AG08396 (cell line): ENCODE measurements around the gene NOS3.

Source experiments
- DNase-seq: peaks from one replicate; pipeline ENCODE4 v3.0.0; 2012; ENCODE audit warnings: low spot score, mixed read lengths

Gene NOS3

DNA sequence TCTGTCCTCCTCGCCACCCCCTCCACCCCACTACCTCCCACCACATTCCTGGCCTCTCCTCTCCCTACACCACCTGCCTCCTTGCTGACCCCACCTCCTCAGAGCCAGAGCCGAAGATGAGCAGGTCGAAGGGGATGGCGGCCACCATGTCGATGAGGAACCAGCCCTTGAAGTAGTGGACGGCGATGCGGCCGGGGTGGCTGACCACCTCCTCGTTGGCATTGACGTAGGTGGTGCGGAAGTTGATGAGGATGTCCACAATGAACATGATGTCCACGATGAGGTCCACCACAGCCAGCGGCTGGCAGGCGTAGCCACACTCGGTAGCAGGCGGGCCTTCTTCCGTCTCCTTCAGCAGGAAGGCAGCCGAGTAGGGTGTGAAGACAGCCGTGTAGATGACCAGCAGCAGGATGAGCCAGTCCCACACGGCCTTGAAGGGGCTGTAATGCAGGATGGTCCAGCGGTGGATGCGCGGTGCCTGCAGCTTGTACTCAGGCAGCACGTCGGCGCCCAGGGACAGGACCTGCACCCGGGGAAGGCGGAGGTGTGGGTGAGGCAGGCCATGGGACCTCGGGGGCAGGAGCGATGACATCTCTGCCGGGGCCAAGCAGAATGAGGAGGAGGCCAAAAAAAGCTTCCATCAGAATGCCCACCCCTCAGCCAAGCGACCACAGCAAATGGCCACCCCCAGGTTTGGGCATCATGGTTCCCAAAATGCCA, 38.3 kb upstream of the NOS3 start:
- no peak for DNase-seq

DNA sequence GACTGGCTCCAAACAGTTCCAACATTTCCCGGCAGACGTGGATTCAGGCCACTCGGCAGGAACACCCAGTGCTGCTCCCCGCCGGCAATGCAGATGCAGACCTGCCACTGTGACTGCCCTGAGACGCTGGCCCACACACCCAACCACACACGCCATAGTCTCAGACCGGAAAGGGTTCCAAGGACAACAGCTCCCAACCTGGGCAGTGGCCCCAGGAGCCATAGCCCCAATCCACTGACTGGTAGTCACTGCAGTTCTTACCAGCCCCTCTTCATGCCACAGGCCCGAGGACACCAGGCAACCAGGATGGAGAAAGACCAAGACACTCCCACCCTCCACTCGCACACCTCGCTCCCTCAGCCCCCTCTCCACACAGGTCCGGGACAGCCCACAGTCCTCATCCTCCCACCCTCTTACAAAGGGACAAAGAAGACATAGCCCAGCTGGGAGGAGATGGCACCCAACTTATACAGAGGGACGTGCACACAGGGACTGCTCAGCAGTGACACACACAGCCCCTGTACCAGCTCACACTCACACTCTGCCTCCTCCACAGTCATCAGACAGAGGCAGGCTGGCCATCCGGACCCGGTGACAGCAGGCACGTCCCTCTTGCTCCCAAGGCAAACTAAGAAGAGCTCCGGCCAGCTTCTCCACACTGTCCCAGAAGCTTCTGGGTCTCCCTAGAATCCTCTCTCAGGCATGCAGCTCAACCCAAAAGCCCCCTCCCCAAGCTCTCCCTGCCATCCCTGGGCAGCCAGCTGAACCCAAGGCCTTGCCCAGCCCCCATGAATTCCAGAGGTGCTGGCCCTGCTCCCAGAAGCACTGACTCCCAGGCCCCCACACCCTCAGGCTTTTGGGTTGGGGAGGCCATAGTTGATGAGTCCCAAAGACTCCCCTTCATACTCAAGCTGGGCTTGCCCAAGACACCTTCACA, 37.5 kb upstream of the NOS3 start:
- no peak for DNase-seq

DNA sequence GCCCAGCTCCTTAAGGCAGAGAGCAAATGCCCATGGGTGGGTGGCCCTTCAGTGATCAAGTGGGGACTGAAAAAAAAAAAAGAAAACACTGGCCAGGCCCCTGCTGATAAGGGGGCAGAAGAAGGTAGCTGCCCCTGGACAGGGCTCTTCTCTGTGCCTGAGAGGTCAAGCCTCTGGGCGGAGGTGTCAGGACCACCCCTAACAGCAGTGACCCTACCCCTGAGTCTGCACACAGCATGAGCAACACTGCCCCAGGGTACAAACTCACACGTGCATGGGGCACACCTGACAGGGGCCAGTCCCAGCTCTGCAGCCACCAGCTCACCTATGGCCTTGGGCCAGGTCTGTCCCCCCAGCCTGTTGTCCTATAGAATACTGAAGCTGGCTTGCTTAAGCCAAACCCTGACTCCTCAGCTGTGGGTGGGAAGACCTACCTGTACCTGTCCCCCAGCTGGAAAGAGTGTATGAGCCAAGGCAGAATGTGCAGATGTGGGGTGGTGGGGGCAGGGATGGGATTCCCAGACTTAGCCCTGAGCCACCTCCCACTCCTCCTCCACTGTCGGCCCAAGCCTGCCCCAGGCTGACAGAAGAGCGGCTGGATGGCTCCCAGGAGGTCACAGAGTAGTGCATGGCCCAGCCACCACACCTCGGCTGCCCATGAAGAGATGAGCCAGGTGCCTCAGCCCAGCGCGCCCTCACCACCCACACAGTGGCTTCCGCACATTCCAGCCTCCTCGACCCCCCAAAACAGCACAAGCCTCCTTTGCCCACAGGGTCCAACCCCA, 36.4 kb upstream of the NOS3 start:
- DNase-seq: no peak

DNA sequence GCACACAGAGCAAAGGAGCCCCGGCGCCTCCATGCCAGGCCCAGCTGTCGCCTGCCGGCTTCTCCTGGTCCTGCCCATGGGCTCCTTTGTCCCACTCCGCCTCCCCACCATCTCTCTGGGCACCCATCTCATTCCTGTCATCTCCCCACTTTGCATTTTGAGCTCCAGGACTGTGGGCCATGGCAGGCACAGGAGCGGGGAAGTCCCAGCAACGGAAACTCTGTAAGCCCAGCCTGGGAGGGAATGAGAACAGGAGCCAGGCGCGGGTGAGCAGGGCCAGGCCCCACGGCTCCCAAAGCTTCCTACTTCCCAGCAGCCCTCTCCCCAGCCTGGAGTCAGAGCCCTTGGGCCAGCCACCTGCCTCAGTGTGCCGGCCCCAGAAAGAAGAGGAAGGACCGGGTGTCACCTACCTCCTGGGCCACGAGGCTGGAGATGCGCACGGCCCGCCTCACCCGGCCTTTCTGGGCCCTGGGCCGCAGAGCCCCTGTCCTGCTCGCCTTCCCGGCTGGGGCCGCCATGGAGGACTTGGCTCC, 35.8 kb upstream of the NOS3 start:
- no peak for DNase-seq

DNA sequence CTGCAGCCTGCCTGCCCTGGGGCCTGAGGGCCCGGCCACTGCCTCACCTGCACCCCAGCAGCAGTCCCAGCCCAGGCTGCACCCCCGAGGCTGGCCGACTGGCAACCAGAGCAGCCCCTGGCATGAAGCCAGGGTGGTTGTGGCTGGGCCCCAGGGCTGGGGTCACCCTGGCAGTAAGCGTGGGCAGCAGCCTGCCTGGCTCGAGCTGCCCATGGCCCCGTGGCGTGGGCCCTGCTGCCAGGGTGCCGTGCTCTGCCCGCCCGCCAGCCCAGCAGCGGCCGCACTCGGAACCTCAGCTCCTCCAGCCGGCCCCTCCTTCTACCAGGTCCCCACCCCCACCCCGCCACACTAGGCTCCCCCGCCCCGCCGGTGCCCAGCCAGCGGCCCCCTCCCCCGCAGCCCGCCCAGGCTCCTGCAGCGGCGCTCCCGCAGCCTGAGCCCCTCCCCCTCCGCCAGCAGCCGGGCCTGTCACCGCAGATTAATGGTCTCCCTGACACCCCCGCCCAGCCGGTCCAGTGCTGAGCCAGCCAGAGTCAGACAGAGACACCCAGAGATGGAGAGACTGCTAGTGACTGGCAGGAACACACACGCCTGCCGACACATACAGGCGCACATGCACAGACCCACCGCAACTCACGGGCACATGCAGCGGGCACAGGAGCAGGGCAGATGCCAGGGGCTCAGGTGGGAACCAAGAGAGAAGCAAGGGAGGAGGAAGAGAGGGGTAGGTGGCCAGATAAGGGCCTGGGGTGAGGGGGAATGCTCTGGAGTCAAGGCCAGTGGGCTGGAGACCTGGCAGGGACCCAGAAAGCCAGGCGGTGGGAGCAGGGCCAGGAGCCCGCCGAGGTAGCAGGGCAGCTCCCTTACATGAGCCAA, 35.1 kb upstream of the NOS3 start:
- peak; percentile 70 for DNase-seq

DNA sequence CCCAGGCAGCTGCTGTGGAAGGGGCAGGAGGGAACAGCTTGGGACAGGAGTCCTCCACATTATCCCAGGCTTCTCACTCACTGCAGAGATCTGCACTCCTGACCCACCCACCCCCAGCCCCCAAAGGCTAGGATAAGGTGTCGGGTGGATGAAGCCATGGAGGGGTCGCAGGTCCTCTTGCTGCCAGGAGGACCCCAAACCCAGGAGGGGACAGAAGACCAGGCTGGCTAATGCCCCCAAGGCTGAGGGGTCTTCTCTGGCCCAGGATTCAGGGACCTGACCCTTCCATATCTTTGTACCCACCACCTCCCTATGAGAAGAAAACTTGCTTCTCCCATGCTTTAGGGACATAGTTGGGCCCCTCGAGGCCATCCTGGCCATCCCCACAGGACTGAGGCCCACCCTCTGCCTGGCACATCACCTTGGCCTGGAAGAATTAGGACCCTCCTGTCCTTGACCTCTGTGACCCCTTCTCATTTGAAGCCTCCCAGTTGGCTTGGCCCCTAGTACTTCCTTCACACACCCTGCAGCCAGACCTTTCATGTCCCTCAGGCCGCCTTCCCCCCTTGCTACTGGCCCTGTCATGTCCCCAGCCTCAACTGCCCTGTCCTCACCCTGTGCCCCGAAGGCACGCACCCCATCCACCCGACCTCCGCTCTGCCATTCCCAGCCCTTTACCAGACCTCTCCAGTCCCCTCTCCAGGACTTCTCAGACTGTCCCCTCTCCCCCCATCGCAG, 34.3 kb upstream of the NOS3 start:
- no peak for DNase-seq

DNA sequence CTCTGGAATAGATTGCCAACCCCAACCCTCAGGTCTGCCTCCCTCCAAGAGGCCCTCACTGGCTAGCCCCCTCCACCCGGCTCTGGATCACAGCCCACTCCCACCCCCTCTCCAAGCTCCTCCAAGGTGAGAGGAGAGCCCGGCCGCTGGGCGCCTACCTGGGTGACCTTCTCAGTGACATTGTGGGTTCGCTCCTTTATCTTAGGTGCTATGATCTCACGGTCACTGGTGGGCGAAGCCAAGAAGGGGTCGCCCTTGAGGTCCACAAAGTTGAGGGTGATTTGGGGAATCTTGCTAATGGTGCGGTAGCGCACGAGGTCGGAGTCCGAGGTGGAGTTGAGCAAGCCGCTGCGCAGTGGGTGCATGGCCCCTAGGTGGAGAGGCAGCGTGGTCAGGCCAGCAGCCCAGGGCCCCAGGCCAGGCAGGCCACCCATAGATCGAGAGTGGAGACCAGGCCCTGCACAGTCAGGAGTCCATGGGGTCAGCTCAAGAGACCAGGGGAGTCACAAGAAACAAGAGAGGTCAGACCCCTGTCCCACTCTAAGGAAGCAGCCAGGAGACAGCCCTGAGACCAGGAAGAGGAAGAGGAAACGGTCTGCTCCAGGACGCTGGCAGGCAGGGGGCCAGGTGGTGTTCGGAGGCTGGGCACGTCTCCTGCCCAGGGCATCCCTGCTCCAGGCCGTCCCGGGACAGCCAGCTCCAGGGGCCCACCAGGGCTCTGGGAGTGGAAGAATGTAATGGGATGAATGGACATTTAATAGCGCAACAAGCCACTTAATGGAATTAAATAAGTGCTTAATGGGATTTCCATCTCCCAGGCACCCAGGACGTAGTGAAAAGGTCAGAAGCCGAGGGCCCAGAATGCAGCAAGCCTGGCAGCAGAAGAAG, 33.4 kb upstream of the NOS3 start:
- no peak for DNase-seq

DNA sequence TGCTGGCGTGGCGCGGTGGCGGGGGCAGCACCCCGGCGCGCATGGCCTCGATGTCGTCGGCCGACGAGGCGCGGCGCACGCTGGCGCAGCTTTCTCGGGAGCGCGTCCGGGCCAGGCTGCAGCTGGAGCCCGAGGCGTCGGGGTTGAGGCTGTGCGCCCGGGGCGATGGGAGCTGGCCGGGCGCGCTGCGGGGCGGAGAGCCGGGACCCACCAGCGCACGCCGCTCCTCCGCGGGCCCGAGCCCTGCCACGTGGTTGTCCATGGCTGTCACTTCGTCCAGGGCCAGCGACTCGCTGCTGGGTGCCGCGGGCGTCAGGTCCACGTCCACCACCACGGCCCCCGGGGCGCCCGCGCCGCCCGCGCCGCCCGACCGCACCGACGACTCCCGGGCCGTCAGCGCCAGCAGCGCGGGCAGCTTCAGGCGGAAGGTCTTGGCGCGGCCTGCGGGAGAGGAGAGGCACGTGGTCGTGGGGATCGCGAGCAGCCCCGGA, 32.7 kb upstream of the NOS3 start:
- no peak for DNase-seq

DNA sequence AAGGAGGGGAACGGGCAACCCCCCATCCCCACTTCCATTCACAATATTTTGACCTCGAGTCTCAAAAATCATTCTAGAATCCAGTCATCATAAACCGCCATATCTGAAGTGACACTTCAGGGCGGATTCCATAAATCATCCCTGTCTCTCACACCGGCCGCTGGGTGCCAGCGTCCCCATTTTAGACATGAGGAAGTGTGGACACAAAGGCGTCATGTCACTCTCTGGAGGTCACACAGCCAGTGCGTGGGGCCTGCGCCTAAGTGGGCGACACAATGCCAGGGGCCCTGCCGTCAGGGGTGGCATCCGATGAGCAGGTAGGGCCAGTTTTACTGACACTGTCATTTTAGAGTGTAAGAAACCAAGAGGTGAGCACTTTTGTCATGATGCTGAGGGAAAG, 32.2 kb upstream of the NOS3 start:
- DNase-seq: no peak

DNA sequence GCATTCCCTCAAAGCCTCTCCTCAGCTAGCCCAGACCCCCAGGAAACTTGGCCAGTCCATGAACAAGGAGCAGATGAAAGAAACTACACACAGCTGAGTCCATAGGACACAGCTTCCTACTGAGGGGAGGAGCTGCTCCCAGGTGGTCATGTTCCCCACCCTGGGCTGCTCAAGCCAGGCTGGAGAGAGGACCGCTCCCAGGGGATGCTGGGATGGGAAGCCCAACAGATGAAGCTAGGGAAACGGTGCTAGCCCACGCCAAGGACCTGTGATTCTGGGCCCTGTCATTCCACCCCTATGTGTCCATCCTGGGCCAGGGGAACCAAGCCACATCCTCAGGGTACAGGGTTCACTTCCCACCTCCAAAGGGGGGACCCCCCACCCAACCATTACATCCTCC, 31.7 kb upstream of the NOS3 start:
- no peak for DNase-seq

DNA sequence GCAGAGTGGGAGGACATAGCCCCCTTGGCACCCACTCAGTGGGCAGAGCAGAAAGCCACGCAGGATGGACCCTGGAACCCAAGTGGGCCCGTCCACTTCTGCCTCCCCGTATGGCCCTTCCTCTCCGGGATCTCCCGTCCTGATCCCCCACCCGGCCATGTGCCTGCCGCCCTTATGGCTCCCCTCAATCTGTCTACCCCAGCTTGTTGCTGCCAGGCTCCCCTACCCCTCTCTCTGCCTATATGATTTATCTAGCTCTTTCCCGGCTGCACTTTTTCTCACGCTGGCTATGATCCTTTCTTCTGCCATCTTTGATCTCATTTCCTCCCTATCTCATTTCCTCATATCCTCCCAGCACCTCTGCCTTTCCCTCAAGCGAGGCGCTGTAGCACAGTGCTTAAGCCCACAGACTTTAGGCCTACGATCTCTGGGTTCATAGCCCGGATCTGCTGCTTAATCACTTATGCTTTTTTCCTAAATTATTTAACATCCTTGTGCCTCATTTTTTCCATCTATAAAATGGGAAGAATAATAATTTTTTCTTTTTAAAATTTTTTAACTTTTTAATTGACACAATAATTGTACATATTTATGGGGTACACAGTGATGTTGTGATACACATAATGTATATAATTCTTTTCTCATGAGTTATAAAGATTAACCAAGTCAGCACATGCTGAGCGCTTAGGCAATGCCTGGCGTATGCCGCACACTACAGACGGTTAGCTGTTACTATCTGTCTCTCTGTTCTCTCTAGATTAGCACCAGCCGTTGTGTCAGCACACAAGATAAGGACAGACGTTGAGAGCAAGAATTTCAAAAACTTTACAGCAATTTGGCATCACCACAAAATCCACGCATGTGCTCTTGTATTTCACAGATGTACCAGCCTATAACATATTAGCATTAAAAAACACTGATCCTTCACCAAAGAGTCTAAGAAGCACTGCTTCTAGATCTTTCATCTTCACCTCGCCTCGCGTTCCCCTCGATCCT, 30.8 kb upstream of the NOS3 start:
- no peak for DNase-seq

DNA sequence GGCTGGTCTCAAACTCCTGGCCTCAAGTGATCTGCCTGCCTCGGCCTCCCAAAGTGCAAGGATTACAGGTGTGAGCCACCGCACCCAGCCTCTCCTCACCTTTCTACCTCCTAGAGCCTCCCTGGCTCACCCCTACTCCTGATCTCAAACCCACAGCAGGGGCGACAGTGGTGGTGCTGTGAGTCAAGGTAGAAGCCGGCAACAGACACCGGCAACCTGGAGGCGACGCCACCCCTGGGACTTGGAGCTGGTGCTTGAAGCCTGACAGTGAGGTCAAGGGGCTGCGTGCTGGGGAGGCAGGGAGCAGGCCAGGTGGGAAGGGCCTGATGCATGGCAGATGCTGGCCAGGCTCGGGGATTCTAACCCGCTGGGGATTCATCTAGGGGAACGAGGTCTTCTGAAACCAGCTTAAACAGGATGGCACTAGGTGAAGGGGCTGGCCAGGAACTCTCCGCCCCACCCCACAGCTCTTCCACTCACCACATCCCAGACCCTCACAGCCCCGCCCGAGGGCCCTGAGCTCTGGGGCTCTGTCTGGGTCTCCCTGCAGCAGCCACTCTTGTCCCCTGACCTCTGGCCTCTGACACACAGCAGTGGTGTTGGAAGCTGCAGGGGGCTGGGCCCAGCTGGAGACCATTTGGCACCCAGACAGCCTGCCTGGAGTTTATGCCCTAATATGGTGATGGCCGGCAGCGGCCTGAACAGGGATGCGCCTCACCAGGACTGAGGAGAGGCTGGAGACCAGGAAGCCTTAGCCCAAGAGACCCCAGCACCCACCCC, 29.1 kb upstream of the NOS3 start:
- no peak for DNase-seq

DNA sequence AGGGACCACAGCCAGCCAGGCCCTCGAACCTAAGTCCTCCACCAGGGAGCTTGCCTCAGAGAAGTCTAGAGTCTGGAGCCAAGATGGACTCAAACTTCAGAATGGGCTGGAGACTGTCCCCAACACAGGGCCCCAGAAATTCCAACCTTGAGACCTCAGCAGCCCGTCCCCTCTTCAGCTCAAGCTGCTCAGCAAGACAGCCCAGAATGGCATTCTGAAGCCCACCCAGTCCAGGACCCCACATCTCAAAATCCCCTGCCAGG, 28.6 kb upstream of the NOS3 start:
- no peak for DNase-seq

DNA sequence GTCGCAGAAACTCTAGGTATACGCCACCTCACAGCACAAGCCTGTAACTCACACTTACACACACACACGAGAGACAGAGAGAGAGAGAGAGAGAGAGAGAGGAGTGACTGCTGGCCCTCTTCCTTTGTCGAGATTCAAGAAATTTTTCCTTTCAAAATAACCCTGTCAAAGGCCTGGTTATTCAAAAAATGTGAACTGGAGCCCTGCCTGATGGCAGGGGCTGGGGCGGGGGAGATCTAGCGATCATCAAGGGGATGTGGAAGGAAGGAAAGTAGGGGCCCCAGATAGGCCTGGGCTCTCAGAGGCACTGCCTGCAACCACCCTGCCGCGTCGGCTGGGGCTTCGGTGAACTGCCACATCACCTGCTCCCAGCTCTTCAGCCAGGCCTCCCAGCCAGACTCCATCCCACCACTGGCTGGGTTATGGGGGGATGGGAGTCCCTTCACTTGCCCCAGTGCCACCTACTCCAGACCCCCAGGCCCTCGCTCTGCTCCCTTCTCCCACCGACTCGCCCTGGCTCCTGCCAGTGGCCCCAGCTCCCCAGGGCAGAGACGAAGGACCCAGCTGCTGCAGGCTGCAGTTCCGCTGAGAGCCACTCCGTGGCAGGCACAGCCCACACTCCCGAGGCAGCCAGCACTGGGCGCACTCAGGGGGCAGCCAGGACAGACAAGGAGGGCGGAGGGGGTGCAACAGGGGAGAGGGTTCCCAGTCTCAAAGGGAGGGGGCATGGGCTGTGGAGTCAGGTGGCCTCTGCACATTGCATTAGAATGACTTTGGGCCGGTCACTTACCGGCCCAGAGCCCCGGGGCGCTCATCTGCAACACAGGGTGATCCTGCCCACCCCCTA, 28.0 kb upstream of the NOS3 start:
- peak; percentile 91 for DNase-seq

DNA sequence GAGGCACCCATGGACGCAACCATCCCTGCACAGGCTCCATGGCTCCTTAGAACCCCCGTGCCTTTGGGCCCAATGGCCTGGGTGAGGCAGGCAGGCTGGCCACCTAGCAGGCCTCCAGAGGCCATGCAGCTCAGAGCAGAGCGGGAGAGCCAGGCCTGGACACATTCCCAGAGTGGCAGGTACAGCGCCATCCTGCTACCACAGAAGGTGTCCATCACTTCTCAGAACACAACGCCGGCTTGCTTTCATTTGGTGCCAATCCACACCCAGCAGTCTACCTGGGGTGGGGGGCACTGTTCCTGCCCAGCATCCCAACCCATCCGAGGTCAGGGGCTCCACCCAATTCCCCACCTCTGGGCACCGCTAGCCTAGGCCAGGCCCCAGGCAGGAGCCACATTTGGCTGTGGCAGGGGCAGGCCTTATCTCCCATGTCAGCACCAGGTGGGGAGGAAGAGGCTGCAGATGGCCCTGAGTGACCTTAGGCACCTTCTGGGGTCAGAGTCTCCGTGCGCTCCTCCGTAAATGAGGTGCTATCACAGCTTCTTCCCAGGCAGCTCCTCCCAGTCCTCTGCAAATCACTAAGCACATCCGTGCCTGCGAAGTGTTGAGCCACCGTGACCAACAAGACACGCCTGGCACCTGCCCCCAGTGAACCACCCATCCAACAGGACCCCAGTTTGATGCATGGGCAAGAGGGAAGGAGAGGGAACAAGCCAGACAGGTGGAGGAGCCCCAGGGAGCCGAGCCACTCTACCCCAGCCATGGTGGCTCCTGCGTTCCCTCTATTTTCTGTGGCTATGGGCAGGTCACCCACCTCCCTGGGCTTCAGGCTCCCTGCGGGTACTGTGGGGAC, 26.9 kb upstream of the NOS3 start:
- no peak for DNase-seq
